ENCODE data around the gene DHDDS.
"Not testable (repeated sequence)": the region's sequence is repeated elsewhere in the genome, so short reads cannot be mapped to it uniquely, and the experiment has no call there.

DHDDS gene

GRCh38 chr1:26490155-26490554 lies 58.0 kb downstream of the DHDDS start:
- CTCF ChIA-PET, result interaction anchor here (0.7 to 1.9 kb wide), 2 partner anchors 10 to 300 kb away, joined by 3 to 4 read pairs; partner anchors contain the start of gene CATSPER4
- POLR2A ChIA-PET, result interaction anchor here (1.1 to 4.7 kb wide), 2 partner anchors 10 to 20 kb away, joined by 4 to 31 read pairs; no protein-coding TSS in a partner anchor
- no peak for TF ChIP-seq FOXA1 (IDR thresholded peaks at IDR 0.05)
- no peak for TF ChIP-seq SUZ12 (IDR thresholded peaks at IDR 0.05)
- TF ChIP-seq ELF4 (IDR thresholded peaks at IDR 0.05), result no peak
- no peak for TF ChIP-seq SP1 (IDR thresholded peaks at IDR 0.05)
- TF ChIP-seq BHLHE40 (IDR thresholded peaks at IDR 0.05; ENCODE audit: borderline replicate concordance), result no peak
- no peak for TF ChIP-seq FOXK2 (IDR thresholded peaks at IDR 0.05)

GRCh38 chr1:26493267-26493666 lies 61.1 kb downstream of the DHDDS start:
- no peak for DNase-seq (ENCODE audit: extremely low spot score)
- POLR2A ChIA-PET, result no interaction called here
- TF ChIP-seq NFRKB (IDR thresholded peaks at IDR 0.05) (no peak), ZNF384 (IDR thresholded peaks at IDR 0.05) (no peak), L3MBTL2 (conservative IDR thresholded peaks at IDR 0.05) (no peak), FOXK2 (IDR thresholded peaks at IDR 0.05) (no peak), ELF4 (IDR thresholded peaks at IDR 0.05) (no peak), FOXA1 (IDR thresholded peaks at IDR 0.05) (no peak), HDGF (IDR thresholded peaks at IDR 0.05; ENCODE audit: borderline replicate concordance) (no peak), TARDBP (IDR thresholded peaks at IDR 0.05) (no peak), SUZ12 (IDR thresholded peaks at IDR 0.05) (no peak), ARNT (IDR thresholded peaks at IDR 0.05) (no peak)
- CTCF ChIA-PET, result no interaction called here

More at GRCh38 chr1:26490155-26490554, 58.0 kb downstream of the DHDDS start:
- no peak for DNase-seq (ENCODE audit: extremely low spot score)

GRCh38 chr1:26493938-26494337 lies 61.8 kb downstream of the DHDDS start:
- no peak for DNase-seq (ENCODE audit: extremely low spot score)
- CTCF ChIA-PET, result no interaction called here
- POLR2A ChIA-PET, result no interaction called here
- TF ChIP-seq TARDBP (IDR thresholded peaks at IDR 0.05) (no peak), FOXA1 (IDR thresholded peaks at IDR 0.05) (no peak), ELF4 (IDR thresholded peaks at IDR 0.05) (no peak), PKNOX1 (IDR thresholded peaks at IDR 0.05) (no peak), FOXK2 (IDR thresholded peaks at IDR 0.05) (no peak), CTBP1 (IDR thresholded peaks at IDR 0.05; ENCODE audit: borderline replicate concordance) (no peak), SP1 (IDR thresholded peaks at IDR 0.05) (no peak), LEF1 (IDR thresholded peaks at IDR 0.05; ENCODE audit: borderline replicate concordance) (no peak), NFRKB (IDR thresholded peaks at IDR 0.05) (no peak), BHLHE40 (IDR thresholded peaks at IDR 0.05; ENCODE audit: borderline replicate concordance) (no peak), SUZ12 (IDR thresholded peaks at IDR 0.05) (no peak), L3MBTL2 (conservative IDR thresholded peaks at IDR 0.05) (no peak), ARNT (IDR thresholded peaks at IDR 0.05) (no peak), ZNF384 (IDR thresholded peaks at IDR 0.05) (no peak), HDGF (IDR thresholded peaks at IDR 0.05; ENCODE audit: borderline replicate concordance) (no peak), FOXM1 (IDR thresholded peaks at IDR 0.05; ENCODE audit: borderline replicate concordance) (no peak)

GRCh38 chr1:26496861-26497260 lies 64.7 kb downstream of the DHDDS start:
- no peak for DNase-seq (ENCODE audit: extremely low spot score)
- no peak for TF ChIP-seq FOXK2 (IDR thresholded peaks at IDR 0.05)
- no peak for TF ChIP-seq ARNT (IDR thresholded peaks at IDR 0.05)
- no peak for TF ChIP-seq HDGF (IDR thresholded peaks at IDR 0.05; ENCODE audit: borderline replicate concordance)
- no peak for TF ChIP-seq SP1 (IDR thresholded peaks at IDR 0.05)
- no peak for TF ChIP-seq BHLHE40 (IDR thresholded peaks at IDR 0.05; ENCODE audit: borderline replicate concordance)
- CTCF ChIA-PET, result interaction anchor here (0.6 kb wide), 2 partner anchors 10 to 43 kb away, joined by 3 to 6 read pairs; no protein-coding TSS in a partner anchor
- POLR2A ChIA-PET, result interaction anchor here (1.4 kb wide), 1 partner anchor 9 kb away, joined by 5 read pairs; no protein-coding TSS in a partner anchor

- ChIA-PET CTCF (interaction anchor here (0.6 kb wide), 1 partner anchor 27 kb away, joined by 4 read pairs; no protein-coding TSS in a partner anchor), POLR2A (interaction anchor here (0.7 kb wide), 1 partner anchor 22 kb away, joined by 4 read pairs; no protein-coding TSS in a partner anchor)
- DNase-seq (ENCODE audit: extremely low spot score), result no peak
- no peak for TF ChIP-seq L3MBTL2 (conservative IDR thresholded peaks at IDR 0.05)
- TF ChIP-seq CTBP1 (IDR thresholded peaks at IDR 0.05; ENCODE audit: borderline replicate concordance), result no peak
- TF ChIP-seq FOXA1 (IDR thresholded peaks at IDR 0.05), result no peak
Observed at GRCh38 chr1:26498894-26499293, 66.8 kb downstream of the DHDDS start.

GRCh38 chr1:26500488-26501175 lies 68.5 kb downstream of the DHDDS start:
- TF ChIP-seq FOXA1 (IDR thresholded peaks at IDR 0.05) (no peak), ELF4 (IDR thresholded peaks at IDR 0.05) (no peak), NFRKB (IDR thresholded peaks at IDR 0.05) (no peak), ZNF384 (IDR thresholded peaks at IDR 0.05) (no peak), HDGF (IDR thresholded peaks at IDR 0.05; ENCODE audit: borderline replicate concordance) (no peak), LEF1 (IDR thresholded peaks at IDR 0.05; ENCODE audit: borderline replicate concordance) (no peak), TARDBP (IDR thresholded peaks at IDR 0.05) (no peak; the same call in 1 of the 2 replicates), BHLHE40 (IDR thresholded peaks at IDR 0.05; ENCODE audit: borderline replicate concordance) (peak; percentile 27; the same call in 1 of the 2 replicates), L3MBTL2 (conservative IDR thresholded peaks at IDR 0.05) (peak; percentile 87), FOXK2 (IDR thresholded peaks at IDR 0.05) (no peak), SUZ12 (IDR thresholded peaks at IDR 0.05) (no peak), CTBP1 (IDR thresholded peaks at IDR 0.05; ENCODE audit: borderline replicate concordance) (no peak), SP1 (IDR thresholded peaks at IDR 0.05) (no peak), PKNOX1 (IDR thresholded peaks at IDR 0.05) (no peak), FOXM1 (IDR thresholded peaks at IDR 0.05; ENCODE audit: borderline replicate concordance) (no peak)
- ChIA-PET CTCF (interaction anchor here (0.6 to 2.0 kb wide), 12 partner anchors 8 to 216 kb away, joined by 3 to 8 read pairs (median 4); partner anchors contain the start of gene RPS6KA1), POLR2A (interaction anchor here (0.6 to 4.3 kb wide), 28 partner anchors 9 to 364 kb away, joined by 3 to 55 read pairs (median 6); partner anchors contain the start of genes HMGN2 and RPS6KA1)
- DNase-seq (ENCODE audit: extremely low spot score), result peak; percentile 85

GRCh38 chr1:26510711-26511110 lies 78.6 kb downstream of the DHDDS start:
- DNase-seq (ENCODE audit: extremely low spot score), result not testable (repeated sequence)
- CTCF ChIA-PET, result interaction anchor here (0.8 kb wide), 1 partner anchor 10 kb away, joined by 4 read pairs; no protein-coding TSS in a partner anchor
- POLR2A ChIA-PET, result interaction anchor here (1.1 to 1.2 kb wide), 2 partner anchors 9 to 10 kb away, joined by 3 to 6 read pairs; no protein-coding TSS in a partner anchor

GRCh38 chr1:26515836-26516235 lies 83.7 kb downstream of the DHDDS start:
- DNase-seq (ENCODE audit: extremely low spot score), result not testable (repeated sequence)
- ChIA-PET POLR2A (interaction anchor here (1.8 to 4.8 kb wide), 2 partner anchors 9 to 15 kb away, joined by 4 to 32 read pairs; no protein-coding TSS in a partner anchor), CTCF (interaction anchor here (0.7 kb wide), 1 partner anchor 23 kb away, joined by 4 read pairs; no protein-coding TSS in a partner anchor)

Measured in HEK293T (cell line).